Chondrocyte (in vitro differentiated cells): ENCODE results near the gene CPEB4. TPM values are rescaled to one million over a fixed set of nuclear protein-coding genes. Genes with fewer than 3 reads are reported as not detected.

ENCODE experiments used
- DNase-seq: peaks from one replicate; pipeline ENCODE4 v3.0.0; 2021; ENCODE audit warnings: mixed read lengths, low spot score
- H3K27ac Mint-ChIP-seq: one replicate; pipeline ENCODE4 v1.8.0; 2021; ENCODE audit warnings: mild to moderate bottlenecking, moderate library complexity, mixed read lengths; ENCODE audit not compliant: unreplicated experiment
- H3K27me3 Mint-ChIP-seq: 2 replicates; pipeline ENCODE4 v1.8.0; 2021; ENCODE audit warnings: low read depth, mixed read lengths
- H3K36me3 Mint-ChIP-seq: 2 replicates; pipeline ENCODE4 v1.8.0; 2021; ENCODE audit warnings: low read depth, mixed read lengths
- H3K4me1 Mint-ChIP-seq: 2 replicates; pipeline ENCODE4 v1.8.0; 2021; ENCODE audit warnings: low read depth, mild to moderate bottlenecking, mixed read lengths
- H3K4me3 Mint-ChIP-seq: one replicate; pipeline ENCODE4 v1.8.0; 2021; ENCODE audit warnings: mild to moderate bottlenecking, moderate library complexity, mixed read lengths; ENCODE audit not compliant: unreplicated experiment
- H3K9me3 Mint-ChIP-seq: 2 replicates; pipeline ENCODE4 v1.8.0; 2021; ENCODE audit warnings: low read depth, mixed read lengths
- CTCF ChIP-seq: fragments of 200-600 bp; sonication (generic); IDR thresholded peaks from 2 replicates; pipeline ENCODE4 v1.5.0; 2021; ENCODE audit warnings: antibody characterized with exemption, mild to moderate bottlenecking, moderate library complexity
- total RNA-seq: library from RNA; stranded (reverse); gene quantifications from 3 replicates; pipeline ENCODE4 v1.2.1, GENCODE V29; 2021

The CPEB4 gene
- total RNA-seq, 1 donor from 2014 or later = 27.1 TPM

- TF ChIP-seq CTCF = no peak
- H3K4me1 Mint-ChIP-seq = no peaks in the 10 kb centered on the region
- H3K4me3 Mint-ChIP-seq = no peak overlapping the region
- peaks cover 4% of the 10 kb centered on the region for H3K36me3 Mint-ChIP-seq
- peaks cover 40% of the 10 kb centered on the region for H3K27me3 Mint-ChIP-seq
- peaks cover 5% of the 10 kb centered on the region for H3K9me3 Mint-ChIP-seq
- no peak overlapping the region for H3K27ac Mint-ChIP-seq
- no peak for DNase-seq
Observed at GRCh38 chr5:173981185-173981761, 93.1 kb downstream of the CPEB4 start.

GRCh38 chr5:173984218-173984617 lies 96.1 kb downstream of the CPEB4 start:
- Mint-ChIP-seq H3K27ac (no peak overlapping the region), H3K4me1 (no peaks in the 10 kb centered on the region), H3K4me3 (no peak overlapping the region), H3K36me3 (peaks cover 2% of the 10 kb centered on the region), H3K27me3 (peaks cover 23% of the 10 kb centered on the region), H3K9me3 (peaks cover 5% of the 10 kb centered on the region)
- DNase-seq = no peak
- TF ChIP-seq CTCF = peak; percentile 69

GRCh38 chr5:173988554-173989431 lies 100.6 kb downstream of the CPEB4 start, which contains the start of gene C5orf47:
Gene C5orf47 (plus strand): TSS chr5:173989170. CDS start chr5:173989264, 94 bp downstream.
- no peak within 1 kb of the TSS for H3K27ac Mint-ChIP-seq
- no peak for DNase-seq
- H3K27me3 Mint-ChIP-seq = peaks cover 7% of the 10 kb centered on the region

GRCh38 chr5:173989432-173990082 lies 101.4 kb downstream of the CPEB4 start:
- no peaks in the 10 kb centered on the region for H3K4me1 Mint-ChIP-seq
- H3K27me3 Mint-ChIP-seq = peaks cover 8% of the 10 kb centered on the region
- no peak overlapping the region for H3K27ac Mint-ChIP-seq
- H3K36me3 Mint-ChIP-seq = peaks cover 2% of the 10 kb centered on the region
- no peak for DNase-seq
- no peak overlapping the region for H3K4me3 Mint-ChIP-seq
- peaks cover 11% of the 10 kb centered on the region for H3K9me3 Mint-ChIP-seq
- no peak for TF ChIP-seq CTCF

More at GRCh38 chr5:173988554-173989431, 100.6 kb downstream of the CPEB4 start, which contains the start of gene C5orf47:
- Mint-ChIP-seq H3K4me3 (no peak within 1 kb of the TSS), H3K9me3 (peaks cover 11% of the 10 kb centered on the region), H3K36me3 (peaks cover 2% of the 10 kb centered on the region), H3K4me1 (no peaks in the 10 kb centered on the region)
- no peak for TF ChIP-seq CTCF

- H3K9me3 Mint-ChIP-seq = no peaks in the 10 kb centered on the region
- no peaks in the 10 kb centered on the region for H3K4me1 Mint-ChIP-seq
- no peak overlapping the region for H3K4me3 Mint-ChIP-seq
- TF ChIP-seq CTCF = no peak
- H3K36me3 Mint-ChIP-seq = no peaks in the 10 kb centered on the region
- DNase-seq = no peak
- peaks cover 36% of the 10 kb centered on the region for H3K27me3 Mint-ChIP-seq
- H3K27ac Mint-ChIP-seq = no peak overlapping the region
Observed at GRCh38 chr5:173997331-173997730, 109.2 kb downstream of the CPEB4 start.
